ENCODE data around the gene MYO7B.

The MYO7B gene

DNA sequence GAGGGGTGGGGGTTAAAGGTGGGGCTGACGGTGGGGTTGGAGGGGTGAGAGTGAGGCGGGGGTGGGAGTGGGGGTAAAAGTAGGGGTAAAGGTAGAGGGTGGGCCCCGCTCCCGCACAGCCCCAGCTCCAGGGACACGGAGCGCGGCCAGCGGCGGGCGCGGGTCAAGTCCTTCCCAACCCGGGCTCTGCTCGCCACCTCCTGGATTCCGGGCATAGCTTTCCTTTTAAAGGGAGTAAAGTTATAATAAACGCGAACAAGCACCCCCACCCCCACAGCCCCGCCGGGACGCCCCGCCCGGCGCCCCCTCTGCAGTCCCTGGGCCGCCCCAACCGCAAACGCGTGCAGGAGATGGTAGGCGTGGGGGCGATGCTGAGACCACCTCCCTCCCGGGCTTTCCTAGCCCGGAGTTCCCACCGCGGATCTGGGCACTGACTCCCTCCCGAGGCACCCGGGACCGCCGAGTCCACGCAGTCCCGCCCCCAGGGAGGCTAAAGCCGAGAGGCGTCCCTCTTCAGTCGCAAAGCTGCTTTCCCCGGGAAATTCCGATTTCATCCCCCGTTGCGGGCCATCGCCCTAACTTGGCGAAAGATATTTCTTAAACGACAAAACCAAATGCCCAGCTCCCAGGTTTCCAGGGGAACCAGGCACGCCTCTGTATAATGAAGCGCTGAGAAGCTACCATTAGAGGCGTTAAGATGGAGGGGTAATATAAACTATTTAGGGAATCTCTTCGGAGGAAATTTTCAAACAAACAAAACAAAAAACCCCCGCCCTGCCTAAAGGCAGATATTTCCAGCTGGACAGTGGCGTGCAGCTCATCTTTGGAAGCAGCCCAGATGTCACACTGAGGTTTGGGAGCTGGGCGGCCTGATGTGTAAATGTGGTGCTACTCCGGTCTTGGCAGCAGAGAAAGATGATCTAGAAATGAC is 140.1 kb downstream of the MYO7B start, which contains the start of gene LIMS2:
TSS of gene LIMS2 (minus strand) at position 200 of the 931 bp plus-strand sequence. CDS start 506 bp downstream, outside the sequence.
- Histone ChIP-seq H3K4me1 (no peaks in the 10 kb centered on the region), H3K27me3 (ENCODE audit: low read depth) (peaks cover 8% of the 10 kb centered on the region; the same call in 1 of the 2 replicates), H3K4me3 (peak within 1 kb of the TSS; percentile 27), H3K36me3 (replicated peaks) (no peaks in the 10 kb centered on the region), H3K9me3 (no peaks in the 10 kb centered on the region)
- DNase-seq (ENCODE audit: low spot score in 2 of 2), result no peak
- in situ Hi-C loops (cut with MboI; ENCODE audit: low sequenced_read_pairs), result no loop called here

DNA sequence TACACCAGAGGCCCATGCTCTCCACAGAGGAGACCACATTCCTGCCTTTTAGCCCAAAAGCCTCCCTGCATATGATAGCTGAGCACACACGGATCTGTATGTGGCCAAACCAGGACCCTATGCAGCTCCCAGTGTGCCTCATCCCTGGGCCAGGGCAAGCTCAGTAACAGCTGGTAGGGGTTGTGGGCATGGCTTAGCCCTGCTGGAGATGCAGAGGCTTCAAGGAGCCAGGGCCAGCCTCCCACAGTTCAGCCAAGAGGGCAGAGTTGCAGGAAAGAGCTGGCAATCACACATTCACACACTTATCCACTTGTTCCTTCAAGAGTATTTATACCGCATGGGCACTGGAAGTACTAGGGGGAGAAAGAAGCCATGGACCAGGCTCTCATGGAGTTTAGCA is 141.4 kb downstream of the MYO7B start:
- Histone ChIP-seq H3K4me3 (no peak overlapping the region), H3K9me3 (no peaks in the 10 kb centered on the region), H3K27me3 (ENCODE audit: low read depth) (peaks cover 8% of the 10 kb centered on the region; the same call in 1 of the 2 replicates), H3K4me1 (no peaks in the 10 kb centered on the region), H3K36me3 (replicated peaks) (no peaks in the 10 kb centered on the region)
- in situ Hi-C loops (cut with MboI; ENCODE audit: low sequenced_read_pairs), result no loop called here
- no peak for DNase-seq (ENCODE audit: low spot score in 2 of 2)

DNA sequence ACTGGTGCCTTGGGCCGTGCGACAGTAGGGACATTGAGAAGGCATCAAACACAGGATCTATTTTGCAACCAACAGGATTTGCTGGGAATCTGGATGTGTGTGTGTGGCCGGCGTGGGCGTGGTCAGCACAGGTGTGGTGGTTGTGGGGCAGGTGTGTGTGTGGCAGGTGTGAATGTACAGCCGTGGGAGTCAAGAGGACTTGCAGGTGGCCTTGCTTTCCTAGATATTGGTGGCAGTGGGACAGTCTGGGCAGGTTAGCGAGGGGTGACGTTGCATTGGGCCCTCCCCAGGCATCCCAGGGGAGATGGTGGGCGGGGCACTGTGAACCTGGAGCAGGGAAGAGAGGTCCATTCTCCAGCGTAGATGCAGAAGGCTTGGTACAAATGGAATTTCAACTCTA is 143.0 kb downstream of the MYO7B start:
- Histone ChIP-seq H3K4me3 (no peak overlapping the region), H3K9me3 (no peaks in the 10 kb centered on the region), H3K4me1 (no peaks in the 10 kb centered on the region), H3K36me3 (replicated peaks) (no peaks in the 10 kb centered on the region), H3K27me3 (ENCODE audit: low read depth) (peaks cover 8% of the 10 kb centered on the region; the same call in 1 of the 2 replicates)
- in situ Hi-C loops (cut with MboI; ENCODE audit: low sequenced_read_pairs), result no loop called here
- no peak for DNase-seq (ENCODE audit: low spot score in 2 of 2)

DNA sequence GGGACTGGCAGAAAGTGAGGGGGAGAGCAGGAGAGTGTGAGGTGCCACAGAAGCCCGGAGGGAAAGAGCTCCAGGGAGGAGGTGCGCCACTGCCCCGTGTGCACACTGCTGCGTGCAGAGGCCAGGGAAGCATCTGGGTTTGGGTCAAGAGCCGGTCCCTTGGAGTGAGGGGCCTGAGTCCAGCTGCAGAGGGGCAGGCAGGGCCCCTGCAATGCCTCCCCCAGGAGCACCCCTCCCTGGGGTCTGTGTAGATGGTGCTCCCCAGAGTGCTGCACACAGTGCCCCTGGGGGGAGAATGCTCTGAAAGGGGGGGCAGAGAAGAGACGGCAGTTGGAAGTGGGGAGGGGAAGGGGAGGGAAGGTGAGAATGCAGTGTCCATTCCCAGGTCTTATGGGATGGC is 143.5 kb downstream of the MYO7B start:
- H3K4me1 ChIP-seq, result no peaks in the 10 kb centered on the region
- DNase-seq (ENCODE audit: low spot score in 2 of 2), result no peak
- H3K9me3 ChIP-seq, result no peaks in the 10 kb centered on the region
- in situ Hi-C loops (cut with MboI; ENCODE audit: low sequenced_read_pairs), result no loop called here
- no peaks in the 10 kb centered on the region for H3K36me3 ChIP-seq (replicated peaks)
- H3K27me3 ChIP-seq (ENCODE audit: low read depth), result peaks cover 8% of the 10 kb centered on the region; the same call in 1 of the 2 replicates
- no peak overlapping the region for H3K4me3 ChIP-seq

DNA sequence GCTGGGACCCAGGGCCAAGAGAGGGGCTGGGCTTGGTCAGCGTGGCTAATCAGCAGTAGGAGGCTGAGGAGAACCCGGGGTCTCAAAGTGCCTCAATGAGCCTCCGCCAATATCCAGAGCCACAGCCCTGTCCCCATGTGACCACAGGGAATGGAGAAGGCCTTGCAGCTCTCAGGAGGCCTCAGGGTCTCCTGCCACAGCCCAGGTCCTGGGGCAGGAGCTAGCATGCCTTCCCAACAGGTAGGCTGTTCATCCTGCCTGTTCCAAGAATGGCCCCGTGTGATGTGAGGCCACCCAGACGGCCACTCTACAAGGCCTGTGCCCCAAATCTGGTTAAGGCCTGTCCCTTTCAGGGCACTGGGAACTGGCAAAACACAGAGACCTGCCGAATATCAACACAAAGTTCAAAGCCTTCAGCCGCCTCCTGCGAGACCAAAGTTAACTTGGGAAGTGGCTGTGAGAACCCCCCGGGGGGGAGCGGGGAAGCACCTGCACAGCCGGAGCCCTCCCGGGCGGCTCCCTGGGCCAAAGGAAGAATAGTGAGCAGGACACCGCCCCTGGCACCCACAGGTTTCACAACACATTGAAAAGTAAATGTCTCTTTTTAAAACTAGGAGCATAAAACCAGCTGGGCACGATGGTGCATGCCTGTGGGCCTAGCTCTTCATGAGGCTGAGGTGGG is 144.3 kb downstream of the MYO7B start:
- Histone ChIP-seq H3K27me3 (ENCODE audit: low read depth) (peaks cover 8% of the 10 kb centered on the region; the same call in 1 of the 2 replicates), H3K4me3 (no peak overlapping the region), H3K9me3 (no peaks in the 10 kb centered on the region), H3K4me1 (no peaks in the 10 kb centered on the region), H3K36me3 (replicated peaks) (no peaks in the 10 kb centered on the region)
- DNase-seq (ENCODE audit: low spot score in 2 of 2), result no peak
- in situ Hi-C loops (cut with MboI; ENCODE audit: low sequenced_read_pairs), result no loop called here

DNA sequence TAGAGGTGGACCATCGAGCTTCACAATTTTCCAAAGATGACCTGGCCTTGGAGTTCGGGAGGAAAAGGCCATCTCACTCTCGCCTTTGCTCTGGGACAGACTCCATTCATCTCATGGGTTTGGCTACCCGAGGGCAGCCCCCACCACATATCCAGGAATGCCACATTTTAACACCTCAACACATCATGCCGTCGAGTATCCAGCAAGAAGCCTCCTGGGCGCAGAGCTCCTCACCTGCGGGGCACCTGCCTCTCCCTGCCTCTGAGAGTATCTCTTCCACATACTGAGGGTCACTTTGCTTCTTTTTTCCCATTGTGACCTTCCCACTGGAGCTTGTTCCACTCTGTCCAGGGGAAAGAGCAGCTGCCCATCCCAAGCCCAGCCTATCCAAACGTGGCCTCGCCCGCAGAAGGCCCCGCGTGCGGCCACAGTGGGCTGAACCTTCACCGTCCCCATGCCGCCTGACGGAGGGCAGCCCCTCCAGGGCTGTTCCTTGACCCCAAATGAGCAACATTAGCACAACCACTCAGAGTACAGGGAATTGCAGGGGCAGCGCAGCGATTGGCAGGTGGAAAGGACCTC is 145.3 kb downstream of the MYO7B start:
- Histone ChIP-seq H3K4me3 (no peak overlapping the region), H3K9me3 (no peaks in the 10 kb centered on the region), H3K36me3 (replicated peaks) (no peaks in the 10 kb centered on the region), H3K4me1 (peaks cover 2% of the 10 kb centered on the region; the same call in 1 of the 2 replicates), H3K27me3 (ENCODE audit: low read depth) (peaks cover 8% of the 10 kb centered on the region; the same call in 1 of the 2 replicates)
- no peak for DNase-seq (ENCODE audit: low spot score in 2 of 2)
- in situ Hi-C loops (cut with MboI; ENCODE audit: low sequenced_read_pairs), result no loop called here

DNA sequence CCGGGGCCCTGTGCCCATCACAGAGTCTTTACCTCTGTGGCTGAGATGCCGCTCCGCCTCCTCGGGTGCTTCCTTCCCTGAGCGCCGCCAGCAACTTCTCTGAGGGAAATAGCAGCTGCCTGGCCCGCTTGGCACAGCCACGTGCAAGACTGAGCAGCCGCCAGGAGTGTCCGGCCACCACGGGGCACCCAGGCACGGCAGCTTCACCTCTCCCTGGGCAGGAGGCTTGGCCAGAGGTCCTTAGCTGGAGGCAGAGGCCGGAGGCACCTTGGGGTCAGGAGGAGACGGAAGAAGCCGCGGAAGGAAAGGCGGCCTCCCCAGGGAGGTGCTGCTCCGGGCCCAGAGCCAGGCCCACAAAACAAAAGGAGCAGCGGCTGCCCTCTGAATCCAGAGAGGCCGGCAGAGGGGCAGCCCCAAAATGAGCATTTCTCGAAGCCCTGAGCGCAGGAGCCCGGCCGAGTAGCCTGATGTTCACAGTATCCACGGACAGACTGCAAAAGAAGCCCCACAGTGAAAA is 145.9 kb downstream of the MYO7B start:
- H3K4me1 ChIP-seq, result peaks cover 4% of the 10 kb centered on the region; the same call in 1 of the 2 replicates
- DNase-seq (ENCODE audit: low spot score in 2 of 2), result no peak
- H3K9me3 ChIP-seq, result no peaks in the 10 kb centered on the region
- H3K27me3 ChIP-seq (ENCODE audit: low read depth), result peaks cover 8% of the 10 kb centered on the region; the same call in 1 of the 2 replicates
- H3K4me3 ChIP-seq, result no peak overlapping the region
- in situ Hi-C loops (cut with MboI; ENCODE audit: low sequenced_read_pairs), result no loop called here
- H3K36me3 ChIP-seq (replicated peaks), result no peaks in the 10 kb centered on the region

DNA sequence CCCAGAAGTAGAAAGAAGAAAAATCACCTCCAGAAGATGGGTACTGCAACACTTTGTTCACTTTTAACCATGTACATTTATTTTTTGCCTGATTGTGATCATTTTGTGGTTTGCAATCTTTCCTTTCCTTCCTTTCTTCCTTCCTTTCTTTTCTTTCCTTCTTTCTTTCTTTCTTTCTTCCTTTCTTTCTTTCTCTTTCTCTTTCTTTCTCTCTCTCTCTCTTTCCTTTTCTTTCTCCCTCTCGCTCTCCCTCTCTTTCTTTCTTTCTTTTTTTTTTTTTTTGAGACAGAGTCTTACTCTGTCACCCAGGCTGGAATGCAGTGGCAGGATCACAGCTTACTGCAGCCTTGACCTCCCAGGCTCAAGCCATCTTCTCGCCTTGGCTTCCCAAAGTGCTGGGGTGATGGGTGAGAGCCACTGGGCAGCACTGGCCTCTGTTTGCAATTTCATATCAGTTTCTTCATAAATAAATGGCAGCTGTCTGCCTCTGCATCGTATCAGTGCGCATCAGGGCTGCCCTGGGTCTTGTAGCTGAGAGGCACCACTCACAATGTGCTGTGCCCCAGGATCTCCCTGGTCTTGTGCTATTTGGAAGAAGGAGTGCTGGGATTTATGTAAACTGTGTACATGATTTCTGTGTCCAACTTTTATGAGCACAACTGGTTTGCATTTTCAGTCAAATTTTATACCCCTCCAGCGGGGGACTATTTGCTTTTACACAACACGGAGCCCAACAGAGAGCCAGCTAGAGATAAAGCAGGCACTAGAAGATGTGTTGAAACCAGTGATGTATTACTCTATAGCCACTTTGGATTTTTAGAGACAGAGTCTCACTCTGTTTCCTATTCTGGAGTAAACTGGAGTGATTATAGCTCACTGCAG is 146.7 kb downstream of the MYO7B start:
- H3K36me3 ChIP-seq (replicated peaks), result no peaks in the 10 kb centered on the region
- H3K4me1 ChIP-seq, result peaks cover 4% of the 10 kb centered on the region; the same call in 1 of the 2 replicates
- no peaks in the 10 kb centered on the region for H3K9me3 ChIP-seq
- no peak for DNase-seq (ENCODE audit: low spot score in 2 of 2)
- 0 out of 2 replicates have a peak, but pooled peaks cover 2% of the 10 kb centered on the region for H3K27me3 ChIP-seq (ENCODE audit: low read depth)
- in situ Hi-C loops (cut with MboI; ENCODE audit: low sequenced_read_pairs), result no loop called here
- H3K4me3 ChIP-seq, result no peak overlapping the region

DNA sequence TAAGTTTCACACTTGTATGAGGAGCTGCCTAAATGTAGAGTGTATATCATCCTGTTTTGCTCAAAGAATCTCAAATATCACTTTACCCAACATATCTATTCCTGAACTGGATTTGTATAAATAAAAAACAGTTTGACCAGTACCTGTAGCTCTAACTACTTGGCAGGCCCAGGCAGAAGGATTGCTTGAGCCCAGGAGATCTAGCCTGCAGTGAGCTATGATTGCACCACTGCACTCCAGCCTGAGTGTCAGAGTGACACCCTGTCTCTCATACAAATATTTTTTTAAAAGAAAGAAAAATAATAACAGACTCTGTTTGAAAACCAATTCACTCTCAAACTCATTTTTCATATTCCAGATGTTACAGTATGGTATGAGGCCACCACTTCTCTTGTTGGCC is 147.6 kb downstream of the MYO7B start:
- no peak for DNase-seq (ENCODE audit: low spot score in 2 of 2)
- Histone ChIP-seq H3K4me3 (no peak overlapping the region), H3K36me3 (replicated peaks) (no peaks in the 10 kb centered on the region), H3K4me1 (peaks cover 4% of the 10 kb centered on the region; the same call in 1 of the 2 replicates), H3K27me3 (ENCODE audit: low read depth) (no peaks in the 10 kb centered on the region), H3K9me3 (no peaks in the 10 kb centered on the region)
- in situ Hi-C loops (cut with MboI; ENCODE audit: low sequenced_read_pairs), result no loop called here

DNA sequence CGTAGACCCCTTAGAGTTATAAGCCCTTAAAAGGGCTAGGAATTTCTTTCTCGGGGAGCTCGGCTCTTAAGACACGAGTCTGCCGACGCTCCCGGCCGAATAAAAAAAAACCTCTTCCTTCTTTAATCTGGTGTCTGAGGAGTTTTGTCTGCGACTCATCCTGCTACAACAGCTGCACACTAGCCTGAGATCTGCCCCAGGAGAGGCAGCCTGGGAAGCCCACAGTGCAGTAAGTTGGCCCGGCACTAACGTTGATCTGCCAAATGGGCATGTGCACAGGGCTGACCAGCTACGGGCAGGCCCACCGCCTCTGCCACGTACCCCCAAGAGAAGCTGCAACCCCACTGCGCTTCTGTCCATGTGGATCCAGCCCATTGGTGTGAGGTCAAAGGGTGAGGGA is 148.3 kb downstream of the MYO7B start:
- peaks cover 4% of the 10 kb centered on the region; the same call in 1 of the 2 replicates for H3K4me1 ChIP-seq
- no peak overlapping the region for H3K4me3 ChIP-seq
- no peaks in the 10 kb centered on the region for H3K36me3 ChIP-seq (replicated peaks)
- in situ Hi-C loops (cut with MboI; ENCODE audit: low sequenced_read_pairs), result no loop called here
- H3K27me3 ChIP-seq (ENCODE audit: low read depth), result no peaks in the 10 kb centered on the region
- no peak for DNase-seq (ENCODE audit: low spot score in 2 of 2)
- H3K9me3 ChIP-seq, result 0 out of 2 replicates have a peak, but pooled peaks cover 4% of the 10 kb centered on the region

DNA sequence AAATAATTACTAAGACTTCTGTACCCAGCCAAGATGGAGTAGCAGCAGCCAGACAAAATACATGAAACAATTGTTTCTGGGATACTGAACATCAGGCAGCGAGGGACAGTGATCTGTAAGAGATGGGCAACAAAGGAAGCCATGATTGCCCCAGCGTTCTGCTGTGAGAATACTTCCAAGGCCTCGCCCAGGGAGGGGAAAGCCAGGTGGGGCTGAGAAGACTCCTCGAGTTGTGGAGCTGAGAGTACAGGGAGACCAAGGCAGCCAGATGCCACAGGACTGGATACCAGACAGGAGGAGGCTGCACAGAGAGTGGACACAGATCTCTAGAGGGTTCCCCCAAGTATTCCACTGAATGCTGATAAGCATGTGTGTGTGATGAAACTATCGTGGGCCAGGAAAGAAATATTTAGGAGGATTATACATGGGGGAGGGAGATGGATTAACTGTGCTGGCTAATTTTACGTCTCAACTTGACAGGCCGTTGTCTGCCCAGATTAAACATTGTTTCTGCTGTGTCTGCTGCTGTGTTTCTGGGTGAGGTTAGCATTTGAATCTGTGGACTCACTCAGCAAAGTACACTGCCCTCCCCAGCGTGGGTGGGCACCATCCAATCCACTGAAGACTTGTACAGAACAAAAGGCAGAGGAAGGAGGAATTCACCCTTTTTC is 150.1 kb downstream of the MYO7B start:
- peaks cover 9% of the 10 kb centered on the region for H3K9me3 ChIP-seq
- H3K4me1 ChIP-seq, result peaks cover 4% of the 10 kb centered on the region; the same call in 1 of the 2 replicates
- no peaks in the 10 kb centered on the region for H3K36me3 ChIP-seq (replicated peaks)
- in situ Hi-C loops (cut with MboI; ENCODE audit: low sequenced_read_pairs), result no loop called here
- H3K27me3 ChIP-seq (ENCODE audit: low read depth), result no peaks in the 10 kb centered on the region
- no peak overlapping the region for H3K4me3 ChIP-seq
- no peak for DNase-seq (ENCODE audit: low spot score in 2 of 2)

Measured in HAP-1 (cell line).